DMS153 treated with DMSO at 0.1 percent for 48 hours (cell line): ENCODE measurements around the gene CHST3.
"Not testable (repeated sequence)": the region's sequence is repeated elsewhere in the genome, so short reads cannot be mapped to it uniquely, and the experiment has no call there.

Source experiments
- DNase-seq: peaks from one replicate; lab custom pipeline; 2025; ENCODE audit not compliant: unreplicated experiment; lab: John Stamatoyannopoulos, UW

The CHST3 gene, protein sequence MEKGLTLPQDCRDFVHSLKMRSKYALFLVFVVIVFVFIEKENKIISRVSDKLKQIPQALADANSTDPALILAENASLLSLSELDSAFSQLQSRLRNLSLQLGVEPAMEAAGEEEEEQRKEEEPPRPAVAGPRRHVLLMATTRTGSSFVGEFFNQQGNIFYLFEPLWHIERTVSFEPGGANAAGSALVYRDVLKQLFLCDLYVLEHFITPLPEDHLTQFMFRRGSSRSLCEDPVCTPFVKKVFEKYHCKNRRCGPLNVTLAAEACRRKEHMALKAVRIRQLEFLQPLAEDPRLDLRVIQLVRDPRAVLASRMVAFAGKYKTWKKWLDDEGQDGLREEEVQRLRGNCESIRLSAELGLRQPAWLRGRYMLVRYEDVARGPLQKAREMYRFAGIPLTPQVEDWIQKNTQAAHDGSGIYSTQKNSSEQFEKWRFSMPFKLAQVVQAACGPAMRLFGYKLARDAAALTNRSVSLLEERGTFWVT

DNA sequence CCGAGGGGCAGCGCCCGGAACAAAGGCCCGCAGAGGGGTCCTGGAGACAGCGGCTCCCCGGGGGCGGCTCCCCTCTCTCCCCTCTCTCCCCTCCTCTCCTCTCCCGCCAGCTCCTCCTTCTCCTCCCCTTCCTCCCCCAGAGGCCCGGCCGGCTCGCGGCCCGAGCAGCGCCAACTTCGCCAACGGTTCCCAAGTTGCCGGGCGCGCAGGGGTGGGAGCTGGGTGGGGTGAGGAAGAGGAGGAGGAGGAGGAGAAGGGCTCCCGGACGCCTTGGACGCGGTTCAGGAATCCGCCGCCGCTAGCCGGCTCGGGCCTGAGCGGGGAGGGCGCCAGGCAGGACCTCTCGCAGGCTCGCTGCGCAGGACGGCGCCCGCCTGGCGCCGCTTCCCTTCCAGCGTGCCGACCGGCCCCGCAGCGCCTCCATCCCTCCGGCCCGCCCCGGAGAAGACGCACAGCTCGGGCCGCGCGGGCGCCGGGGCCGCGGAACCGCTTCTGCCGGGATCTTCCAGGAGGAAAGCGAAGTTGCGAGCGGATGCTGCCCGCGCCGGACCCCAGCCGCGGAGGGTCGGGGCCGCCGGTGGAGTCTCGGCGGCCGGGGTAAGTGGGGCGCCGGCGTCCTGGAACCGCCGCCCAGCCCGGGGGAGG, at the start of gene CHST3:
Gene CHST3 (plus strand): TSS at position 298 of the 645 bp plus-strand sequence. CDS start 41,448 bp downstream, outside the sequence.
- no peak for DNase-seq

DNA sequence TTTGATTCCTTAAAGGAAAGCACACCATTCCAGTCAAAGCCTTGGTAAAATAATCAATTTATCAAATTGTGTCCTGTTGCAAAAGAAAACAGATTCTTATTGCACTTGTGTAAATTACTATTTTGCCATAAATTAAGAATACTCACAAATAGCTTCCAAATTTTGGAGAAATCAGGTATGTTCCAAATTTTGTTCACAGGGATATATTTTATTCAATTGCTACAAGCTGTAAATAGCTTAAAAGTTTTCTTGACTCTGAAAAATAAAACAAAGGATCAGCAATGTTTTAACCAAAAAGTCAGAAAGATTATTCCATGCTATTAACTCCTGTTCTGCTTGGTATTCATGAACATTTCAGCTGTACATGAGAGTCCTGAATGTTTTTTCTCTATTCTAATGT, 47.4 kb upstream of the CHST3 start:
- no peak for DNase-seq

DNA sequence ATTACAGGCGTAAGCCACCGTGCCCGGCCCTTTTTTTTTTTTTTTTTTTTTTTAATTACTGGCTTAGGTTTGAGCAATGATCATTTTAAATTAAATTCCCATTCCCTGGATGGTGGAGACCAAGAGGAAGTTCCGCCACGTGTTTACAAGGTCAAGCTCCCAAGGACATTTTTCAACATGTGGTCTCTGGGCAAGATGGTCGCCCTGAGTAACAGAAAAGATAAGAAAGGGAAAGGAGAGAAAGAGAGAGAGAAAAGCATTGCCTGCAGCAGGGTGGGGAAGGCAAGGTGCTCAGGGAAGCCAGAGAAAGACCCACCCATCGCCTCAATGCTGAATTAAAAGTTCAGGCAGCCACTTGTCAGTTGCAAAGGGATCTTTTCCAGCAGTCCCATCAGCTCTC, 45.2 kb upstream of the CHST3 start:
- DNase-seq: no peak

DNA sequence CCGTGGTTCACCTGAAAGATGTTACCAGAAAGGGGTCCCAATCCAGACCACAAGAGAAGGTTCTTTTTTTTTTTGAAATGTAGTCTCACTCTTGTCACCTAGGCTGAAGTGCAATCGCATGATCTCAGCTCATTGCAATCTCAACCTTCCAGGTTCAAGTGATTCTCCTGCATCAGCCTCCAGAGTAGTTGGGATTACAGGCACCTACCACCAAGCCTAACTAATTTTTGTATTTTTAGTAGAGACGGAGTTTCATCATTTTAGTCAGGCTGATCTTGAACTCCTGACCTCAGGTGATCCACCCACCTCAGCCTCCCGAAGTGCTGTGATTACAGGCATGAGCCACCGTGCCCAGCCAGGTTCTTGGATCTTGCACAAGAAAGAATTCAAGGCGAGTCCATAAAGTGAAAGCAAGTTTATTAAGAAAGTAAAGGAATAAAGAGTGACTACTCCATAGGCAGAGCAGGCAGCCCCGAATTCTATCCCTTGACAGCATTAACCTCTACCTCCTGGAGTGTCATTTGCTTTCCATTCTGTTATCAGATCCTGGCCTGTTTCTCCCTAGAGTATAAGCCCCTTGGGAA, 44.1 kb upstream of the CHST3 start:
- not testable (repeated sequence) for DNase-seq

DNA sequence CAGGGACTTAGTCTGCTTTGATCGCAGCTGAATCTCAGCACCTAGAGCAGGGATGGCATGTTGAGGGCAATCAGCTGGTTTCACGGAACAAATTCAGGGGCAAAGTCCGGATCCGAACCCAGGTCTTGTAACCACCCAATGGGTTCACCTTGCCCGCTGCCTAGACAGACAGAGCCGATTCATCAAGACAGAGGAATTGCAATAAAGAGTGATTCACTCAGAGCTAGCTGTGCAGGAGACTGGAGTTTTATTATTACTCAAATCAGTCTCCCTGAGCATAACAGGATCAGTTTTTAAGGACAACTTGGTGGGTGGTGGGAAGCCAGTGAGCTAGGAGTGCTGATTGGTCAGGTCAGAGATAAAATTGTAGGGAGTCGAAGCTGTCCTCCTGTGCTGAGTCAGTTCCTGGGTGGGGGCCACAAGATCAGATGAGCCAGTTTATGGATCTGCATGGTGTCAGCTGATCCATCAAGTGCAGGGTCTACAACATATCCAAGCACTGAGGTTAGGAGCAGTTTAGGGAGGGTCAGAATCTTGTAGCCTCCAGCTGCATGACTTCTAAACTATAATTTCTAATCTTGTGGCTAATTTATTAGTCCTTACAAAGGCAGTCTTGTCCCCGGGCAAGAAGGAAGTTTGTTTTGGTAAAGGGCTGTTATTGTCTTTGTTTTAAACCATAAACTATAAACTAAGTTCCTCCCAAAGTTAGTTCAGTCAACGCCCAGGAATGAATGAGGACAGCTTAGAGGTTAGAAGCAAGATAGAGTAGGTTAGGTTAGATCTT, 43.5 kb upstream of the CHST3 start:
- no peak for DNase-seq

DNA sequence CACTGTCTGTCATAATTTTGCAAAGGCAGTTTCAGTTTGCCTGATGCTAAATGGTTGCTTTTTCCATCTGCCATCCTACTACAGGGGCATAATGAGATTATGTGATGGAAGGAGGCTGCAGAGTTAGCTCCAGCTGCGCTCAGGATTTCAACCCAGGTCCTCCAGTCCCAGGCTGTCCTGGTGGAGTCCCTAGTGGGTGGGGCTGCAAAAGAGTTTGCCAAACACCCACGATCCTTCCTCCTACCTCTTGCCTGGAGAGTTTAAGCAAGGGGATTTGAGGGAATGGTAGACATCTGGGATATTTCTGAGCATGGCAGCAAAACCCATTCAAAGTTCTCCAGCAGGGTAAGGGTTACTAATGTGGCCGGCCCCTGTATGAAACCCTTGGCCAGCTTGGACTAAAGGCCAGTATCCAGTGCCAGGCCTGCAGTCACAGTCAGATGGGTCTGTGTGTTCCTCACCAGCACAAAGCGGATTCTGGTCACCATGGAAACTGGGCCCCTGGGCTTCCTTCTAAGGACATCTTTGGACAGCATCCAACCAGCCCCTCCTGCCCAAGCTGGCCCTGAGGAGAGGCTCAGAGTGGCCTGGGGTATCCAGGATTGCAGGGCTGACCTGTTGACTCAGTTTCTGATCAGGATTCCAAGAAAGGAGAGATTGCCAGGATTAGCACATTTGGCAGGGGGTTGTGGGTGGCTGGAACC, 42.7 kb upstream of the CHST3 start:
- no peak for DNase-seq

DNA sequence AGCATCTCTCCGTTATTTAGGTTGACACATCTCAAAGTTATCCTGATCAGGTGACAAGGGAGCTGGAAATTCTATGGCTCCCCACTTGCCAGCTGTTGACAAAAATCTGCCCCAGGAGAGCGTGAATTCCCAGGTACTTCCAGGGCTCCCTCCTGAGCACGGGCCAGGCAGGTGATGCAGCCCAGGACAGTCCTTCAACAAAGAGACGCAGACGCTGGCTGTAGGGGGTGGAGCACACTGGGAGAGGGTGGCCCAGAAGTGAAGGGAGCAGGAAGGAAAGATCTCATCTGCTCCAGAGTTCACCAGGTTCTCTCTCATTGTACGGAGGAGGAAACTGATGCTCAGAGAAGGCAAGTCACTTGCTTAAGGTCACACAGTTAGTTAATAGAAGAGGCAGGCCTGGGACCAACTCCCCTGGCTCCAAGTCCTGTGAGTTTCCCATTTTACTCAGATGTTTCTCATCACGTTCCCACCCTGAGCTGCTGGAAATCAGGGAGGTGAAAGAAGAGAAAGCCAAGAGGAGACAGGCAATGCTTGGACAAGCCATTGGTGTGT, 41.0 kb upstream of the CHST3 start:
- DNase-seq: no peak

DNA sequence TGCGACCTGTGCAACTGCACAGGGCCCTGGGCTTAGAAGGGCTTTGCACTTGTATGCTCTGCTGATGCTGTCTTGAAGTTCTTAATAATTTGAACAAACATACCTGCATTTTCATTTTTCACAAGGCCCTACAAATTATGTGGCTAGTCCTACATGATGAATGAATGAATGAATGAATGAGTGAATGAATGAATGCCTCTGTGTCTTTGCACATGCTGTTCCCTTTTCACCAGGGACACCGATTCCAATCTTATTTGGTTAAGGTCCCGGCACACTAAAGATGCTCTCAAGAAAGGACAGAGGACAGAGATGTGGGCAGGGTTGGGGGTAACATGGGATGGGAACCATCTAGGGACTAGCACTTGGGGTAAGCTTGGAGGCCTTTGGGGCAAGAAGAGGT, 39.4 kb upstream of the CHST3 start:
- no peak for DNase-seq

DNA sequence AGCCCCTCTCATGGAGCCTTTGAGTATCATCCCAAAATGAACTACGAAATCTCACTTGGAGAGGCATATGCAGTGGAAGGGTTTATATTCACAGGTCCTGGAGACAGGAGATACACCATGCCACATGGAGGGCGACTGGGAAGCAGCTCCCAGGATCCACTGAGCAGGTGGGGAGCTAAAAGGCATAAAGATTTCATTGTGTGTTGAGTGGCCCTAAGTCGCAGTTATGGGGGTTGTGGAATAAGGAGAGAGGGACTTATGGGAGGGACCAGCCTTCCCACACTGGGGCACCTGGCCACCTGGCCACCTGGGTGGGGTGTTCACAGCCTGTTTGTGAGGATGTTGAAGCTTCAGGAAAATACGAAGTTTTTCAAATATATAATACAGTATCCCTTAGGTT, 37.0 kb upstream of the CHST3 start:
- no peak for DNase-seq

DNA sequence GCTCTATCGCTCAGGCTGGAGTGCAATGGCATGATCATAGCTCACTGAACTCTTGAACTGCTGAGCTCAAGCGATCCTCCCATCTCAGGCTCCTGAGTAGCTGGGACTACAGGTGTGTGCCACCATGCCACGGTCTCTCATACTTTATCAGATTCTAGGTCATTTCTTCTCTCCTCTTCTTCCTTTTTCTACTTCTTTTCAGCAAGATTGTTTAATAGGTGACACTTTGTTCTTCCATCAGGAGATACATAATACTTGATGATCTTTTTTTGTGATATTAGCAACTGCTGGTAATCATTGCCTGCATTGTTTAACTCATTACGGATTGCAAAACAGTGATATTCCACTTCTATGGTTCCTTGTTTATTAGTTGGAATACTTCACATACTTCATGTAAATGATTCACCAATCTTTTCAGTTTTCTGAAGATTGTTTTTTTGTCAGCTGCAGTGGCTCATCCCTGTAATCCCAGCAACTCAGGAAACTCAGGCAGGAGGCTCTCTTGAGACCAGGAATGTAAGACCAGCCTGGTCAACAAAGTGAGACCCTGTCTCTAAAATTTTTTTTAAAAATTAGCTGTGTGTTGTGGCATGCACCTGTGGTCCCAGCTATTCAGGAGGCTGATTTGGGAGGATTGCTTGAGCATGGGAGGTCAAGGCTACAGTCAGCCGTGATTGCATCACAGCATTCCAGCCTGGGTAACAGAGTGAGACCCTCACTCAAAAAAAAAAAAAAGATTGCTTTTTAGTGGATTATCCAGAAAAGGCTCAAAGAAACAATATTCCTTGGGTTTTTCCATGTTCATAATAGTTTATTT, 36.2 kb upstream of the CHST3 start:
- DNase-seq: no peak

DNA sequence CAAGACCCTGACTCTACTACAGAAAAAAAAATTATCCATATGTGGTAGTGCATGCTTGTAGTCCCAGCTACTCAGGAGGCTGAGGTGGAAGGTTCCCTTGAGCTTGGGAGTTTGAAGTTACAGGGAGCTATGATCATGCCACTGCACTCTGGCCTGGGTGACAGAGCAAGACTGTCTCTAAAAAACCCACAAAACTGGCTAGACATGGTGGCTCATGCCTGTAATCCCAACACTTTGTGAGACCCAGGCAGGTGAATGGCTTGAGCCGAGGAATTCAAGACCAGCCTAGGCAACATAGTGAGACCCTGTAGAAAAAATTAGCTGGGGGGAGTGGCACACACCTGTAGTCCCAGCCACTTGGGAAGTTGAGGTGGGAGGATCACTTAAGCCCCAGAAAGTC, 32.9 kb upstream of the CHST3 start:
- no peak for DNase-seq

DNA sequence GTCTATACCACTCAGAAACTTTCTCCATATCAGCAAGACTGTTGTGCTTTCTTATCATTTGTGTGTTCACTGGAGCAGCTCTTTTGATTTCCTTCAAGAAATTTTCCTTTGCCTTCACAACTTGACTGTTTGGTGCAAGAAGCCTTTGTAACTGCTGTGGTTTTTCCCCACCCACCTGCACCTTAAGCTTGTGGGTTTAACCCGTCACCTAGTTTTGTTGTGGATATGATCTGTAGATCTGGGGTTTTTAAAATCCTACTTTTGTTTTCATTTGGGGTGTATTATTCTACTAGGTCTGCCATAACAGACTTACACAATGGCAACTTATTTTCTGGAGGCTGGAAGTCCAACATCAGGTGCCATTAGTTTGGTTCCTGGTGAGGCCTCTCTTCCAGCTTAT, 30.5 kb upstream of the CHST3 start:
- no peak for DNase-seq

DNA sequence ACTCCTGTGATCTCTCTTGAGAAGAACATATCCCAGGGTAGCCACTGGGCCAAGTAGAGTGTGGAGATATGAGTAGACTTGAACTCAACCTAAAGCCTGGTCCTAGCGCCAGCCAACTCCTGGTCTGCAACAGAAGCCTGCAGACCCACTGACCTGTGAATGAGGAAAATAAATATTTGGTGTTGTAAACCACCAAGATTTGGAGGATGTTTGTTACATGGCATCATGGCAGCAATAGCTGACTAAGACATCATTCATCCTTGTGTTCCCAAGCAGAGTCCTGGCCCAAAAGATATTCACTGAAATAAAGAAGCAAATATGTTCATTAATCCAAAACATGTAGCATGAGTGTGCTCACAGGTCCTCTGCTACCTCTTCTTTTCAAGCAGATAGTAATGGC, 26.0 kb upstream of the CHST3 start:
- no peak for DNase-seq

DNA sequence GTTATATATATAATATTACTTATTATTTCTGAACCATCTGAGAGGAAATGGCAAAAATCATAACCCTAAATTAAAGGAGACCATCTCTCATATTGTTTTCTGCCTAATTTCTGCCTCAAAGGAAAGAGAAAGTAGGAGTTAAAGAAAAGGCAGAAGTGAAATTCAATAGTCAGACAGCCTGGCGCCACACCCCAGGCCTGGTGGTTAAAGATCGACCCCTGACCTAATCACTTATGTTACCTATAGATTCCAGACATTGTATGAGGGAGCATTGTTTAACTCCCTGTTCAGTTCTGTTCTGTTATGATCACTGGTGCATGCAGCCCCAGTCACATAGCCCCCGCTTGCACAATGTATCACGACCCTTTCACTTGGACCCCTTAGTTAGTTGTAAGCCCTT, 24.9 kb upstream of the CHST3 start:
- DNase-seq: no peak

DNA sequence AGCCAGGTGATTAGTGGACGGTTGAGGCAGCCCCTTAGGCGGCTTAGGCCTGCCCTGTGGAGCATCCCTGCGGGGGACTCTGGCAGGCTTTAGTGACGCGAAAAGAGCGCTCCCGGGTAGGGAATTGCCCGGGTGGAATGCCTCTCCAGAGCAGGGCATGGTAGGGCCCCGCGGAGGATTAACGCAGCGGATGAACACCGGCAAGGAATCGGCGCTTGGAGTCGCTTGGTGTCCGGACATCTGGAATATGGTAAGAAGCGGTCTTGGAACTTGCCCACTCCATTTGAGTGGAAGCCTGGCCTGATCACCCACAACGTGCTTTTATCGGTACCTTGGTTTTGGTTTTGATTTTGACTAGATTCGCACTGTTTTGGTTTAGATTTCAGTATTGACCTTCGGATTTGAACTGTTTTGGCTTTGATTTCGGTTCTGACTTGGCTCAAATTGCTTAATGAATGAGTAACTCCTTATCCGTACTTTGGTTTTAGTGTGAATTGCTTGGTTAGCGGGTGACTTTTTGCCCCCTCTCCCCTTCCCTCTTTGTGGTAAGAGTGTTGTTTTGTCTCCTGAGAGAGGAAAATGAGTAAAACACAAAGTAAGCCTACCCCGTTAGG, 24.2 kb upstream of the CHST3 start:
- no peak for DNase-seq

DNA sequence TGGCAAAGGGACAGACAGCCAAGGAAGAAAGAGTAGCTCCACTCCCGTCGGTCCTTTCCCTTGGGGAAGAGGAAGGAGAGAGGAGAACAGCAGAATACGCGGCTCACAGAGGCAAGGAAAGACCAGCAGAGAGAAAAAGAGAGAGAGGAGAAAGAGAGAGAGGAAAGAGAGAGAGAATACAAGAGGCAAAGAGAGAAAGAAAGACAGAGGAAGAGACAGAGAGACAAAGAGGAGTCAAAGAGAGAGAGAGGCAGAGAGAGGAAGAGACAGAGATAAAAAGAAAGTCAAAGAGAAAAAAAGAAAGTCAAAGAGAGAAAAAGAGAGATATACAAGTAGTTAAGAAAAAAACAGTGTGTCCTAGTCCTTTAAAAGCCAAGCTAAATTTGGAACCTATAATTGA, 23.4 kb upstream of the CHST3 start:
- no peak for DNase-seq

DNA sequence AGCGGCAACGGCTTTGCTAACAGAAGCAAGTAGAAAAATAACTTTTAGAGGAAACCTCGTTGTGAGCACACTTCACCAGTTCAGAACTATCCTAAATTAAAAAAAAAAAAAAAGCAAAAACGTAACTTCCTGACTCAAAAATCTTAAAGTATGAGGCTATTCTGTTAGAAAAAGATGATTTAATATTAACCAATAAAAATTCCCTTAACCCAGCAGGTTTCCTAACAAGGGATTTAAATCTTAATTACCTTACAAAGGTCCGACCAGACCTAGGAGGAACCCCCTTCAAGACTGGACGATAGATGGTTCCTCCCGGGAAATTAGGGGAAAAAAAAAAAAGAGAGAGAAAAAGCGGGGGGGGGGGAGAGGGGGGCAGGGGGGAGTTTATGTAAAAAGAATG, 22.9 kb upstream of the CHST3 start:
- DNase-seq: no peak

DNA sequence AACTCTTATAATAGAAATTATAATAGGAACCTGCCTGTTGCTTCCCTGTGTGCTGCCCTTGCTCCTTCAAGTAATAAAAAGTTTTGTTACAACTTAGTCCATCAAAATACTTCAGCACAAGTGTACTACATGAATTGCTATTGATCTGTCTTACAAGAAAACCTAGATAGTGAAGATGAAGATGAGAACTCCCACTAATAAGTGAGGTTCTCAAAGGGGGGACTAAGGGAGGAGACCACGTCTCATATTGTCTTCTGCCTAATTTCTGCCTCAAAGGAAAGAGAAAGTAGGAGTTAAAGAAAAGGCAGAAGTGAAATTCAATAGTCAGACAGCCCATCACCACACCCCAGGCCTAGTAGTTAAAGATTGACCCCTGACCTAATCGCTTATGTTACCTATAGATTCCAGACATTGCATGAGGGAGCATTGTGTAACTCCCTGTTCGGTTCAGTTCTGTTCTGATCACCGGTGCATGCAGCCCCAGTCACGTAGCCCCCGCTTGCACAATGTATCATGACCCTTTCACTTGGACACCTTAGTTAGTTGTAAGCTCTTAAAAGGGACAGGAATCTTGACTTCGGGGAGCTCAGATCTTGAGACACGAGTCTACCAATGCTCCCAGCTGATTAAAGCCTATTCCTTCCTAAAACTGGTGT, 18.2 kb upstream of the CHST3 start:
- no peak for DNase-seq

DNA sequence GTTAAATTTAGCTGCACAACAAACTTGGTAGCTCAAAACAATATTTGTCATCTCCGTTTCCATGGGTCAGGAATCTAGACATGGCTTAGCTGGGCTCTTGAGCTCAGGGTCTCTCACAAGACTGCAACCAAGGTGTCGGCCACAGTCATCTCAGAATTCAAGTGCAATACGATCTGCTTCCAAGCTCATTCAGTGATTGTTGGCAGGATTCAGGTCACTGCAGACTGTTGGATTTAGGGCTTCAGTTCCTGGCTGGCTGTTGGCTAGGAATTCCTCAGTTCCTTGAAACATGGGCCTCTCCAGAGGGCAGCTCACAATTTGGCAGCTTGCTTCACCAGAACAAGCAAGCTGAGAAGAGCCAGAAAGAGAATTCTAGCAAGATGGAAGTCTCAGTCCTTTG, 17.5 kb upstream of the CHST3 start:
- DNase-seq: no peak
